Stimulated activated CD4-positive, alpha-beta T cell treated with anti-CD3 and anti-CD28 coated beads, Interleukin-2, amount 100 ng/mL, for 24 hours (primary cell): ENCODE measurements around the gene ARAP3.
"Not testable (repeated sequence)": the region's sequence is repeated elsewhere in the genome, so short reads cannot be mapped to it uniquely, and the experiment has no call there.

Experiments
- DNase-seq, 2 donors: peaks; one replicate each; pipeline ENCODE4 v3.0.0-alpha.2; 2020

The ARAP3 gene

GRCh38 chr5:141637767-141638419 lies 44.1 kb downstream of the ARAP3 start:
- peak; percentile 63 to 64 for DNase-seq

DNA sequence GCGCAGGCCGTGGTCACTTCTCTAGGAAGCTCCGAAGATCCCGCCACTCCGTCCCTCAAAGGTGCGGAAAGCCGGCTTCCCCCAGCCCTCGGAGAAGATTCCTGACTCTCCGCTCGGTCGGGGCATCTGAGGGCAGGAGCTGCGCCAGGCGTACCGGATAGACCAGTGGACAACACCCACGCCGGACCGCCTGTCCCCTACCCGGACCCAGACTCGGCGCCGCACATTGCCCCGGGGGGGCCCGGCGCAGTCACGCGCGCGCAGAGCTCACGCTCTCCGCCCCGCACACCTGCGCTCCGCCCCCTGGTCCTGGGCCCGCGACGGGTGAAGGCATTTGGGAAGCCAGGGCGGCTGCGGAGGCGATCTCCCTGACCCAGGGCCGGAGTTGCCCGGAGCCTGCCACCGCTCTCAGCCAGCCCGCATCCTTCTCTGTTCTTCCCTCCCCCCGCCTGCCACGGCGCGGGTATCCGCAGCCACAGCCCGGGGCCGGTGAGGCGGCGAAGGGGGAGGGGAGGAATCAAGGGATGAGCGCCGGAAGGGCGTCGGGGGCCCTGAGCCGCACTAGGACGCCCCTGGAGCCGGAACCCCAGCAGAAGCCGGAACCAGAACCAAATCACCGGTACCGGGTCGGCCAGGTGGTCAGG lies 44.8 kb downstream of the ARAP3 start:
- peak; percentile 67 for DNase-seq

GRCh38 chr5:141636413-141637122 lies 45.5 kb downstream of the ARAP3 start, which contains the start of the genes HDAC3 and RELL2:
HDAC3 (minus strand) TSS chr5:141636849; CDS start chr5:141636790, 59 bp downstream.
RELL2 (plus strand) TSS chr5:141636997; CDS start chr5:141638226, 1,229 bp downstream.
- DNase-seq = peak; percentile 96 to 97

DNA sequence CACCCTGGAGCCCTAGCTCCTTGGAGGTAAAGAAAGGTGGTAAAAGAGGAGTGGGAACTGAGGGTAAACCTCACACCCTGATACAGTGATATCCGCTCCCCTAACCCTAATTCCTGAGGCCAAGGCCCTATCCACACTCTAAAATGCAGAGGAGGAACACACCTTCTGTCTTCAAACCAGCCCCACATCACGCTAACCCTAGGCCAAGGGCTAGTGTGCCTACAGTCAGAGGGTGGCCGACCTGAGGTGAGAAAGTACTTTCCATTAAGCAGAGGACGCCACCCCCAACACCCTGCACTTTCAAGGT lies 46.0 kb downstream of the ARAP3 start:
- no peak for DNase-seq

GRCh38 chr5:141635646-141636045 lies 46.4 kb downstream of the ARAP3 start:
- DNase-seq = no peak

DNA sequence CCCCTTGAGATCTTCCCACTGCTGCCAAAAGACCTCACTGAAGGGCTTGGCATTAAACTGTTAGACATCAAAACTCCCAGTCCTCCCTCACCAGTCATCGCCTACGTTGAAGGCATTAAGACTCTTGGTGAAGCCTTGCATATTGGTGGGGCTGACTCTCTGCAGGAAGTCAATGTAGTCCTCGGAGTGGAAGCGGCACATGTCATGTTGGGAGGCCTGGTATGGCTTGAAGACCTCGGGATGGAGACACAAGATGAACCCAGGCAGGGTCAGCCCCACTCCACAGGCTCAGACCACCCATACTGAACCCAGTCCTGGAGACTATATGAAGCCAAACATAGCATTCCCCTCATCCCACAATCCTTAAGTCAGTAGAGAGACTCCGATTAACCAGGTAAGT lies 47.3 kb downstream of the ARAP3 start:
- no peak for DNase-seq

GRCh38 chr5:141633871-141634561 lies 48.0 kb downstream of the ARAP3 start:
- DNase-seq = no peak

- DNase-seq = no peak
Observed at GRCh38 chr5:141632650-141633049, 49.4 kb downstream of the ARAP3 start.

GRCh38 chr5:141630570-141631140 lies 51.4 kb downstream of the ARAP3 start:
- DNase-seq = no peak

DNA sequence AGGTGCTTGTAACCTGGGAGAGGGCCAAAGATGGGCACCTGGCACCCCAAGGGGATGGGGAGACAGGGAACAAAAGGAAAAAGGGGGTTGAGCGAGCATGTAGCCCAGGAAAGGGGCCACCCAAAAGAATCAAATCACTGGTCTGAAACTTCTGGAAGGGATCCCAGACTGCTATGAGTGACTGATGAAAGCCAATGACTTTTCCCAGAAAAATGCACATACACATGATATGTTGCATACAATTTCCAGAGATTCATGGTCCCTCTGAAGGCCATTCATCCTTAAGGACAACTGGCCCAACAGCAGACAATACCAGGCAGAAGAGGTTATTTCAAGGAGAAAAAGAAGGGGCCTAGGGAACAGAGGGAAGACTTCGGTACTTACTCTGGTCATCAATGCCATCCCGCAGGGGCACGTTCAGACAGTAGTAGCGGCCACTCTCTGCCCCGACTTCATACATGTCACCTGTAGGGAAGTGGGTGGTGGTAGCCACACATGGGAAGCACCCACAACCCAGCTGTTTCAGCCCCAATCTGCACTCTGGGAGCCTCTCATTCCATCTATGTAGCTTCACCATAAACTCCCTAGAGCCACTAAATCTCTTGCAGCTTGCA lies 53.7 kb downstream of the ARAP3 start:
- no peak for DNase-seq

- no peak for DNase-seq
Observed at GRCh38 chr5:141623611-141624010, 58.4 kb downstream of the ARAP3 start.

GRCh38 chr5:141623186-141623585 lies 58.8 kb downstream of the ARAP3 start:
- DNase-seq = no peak

DNA sequence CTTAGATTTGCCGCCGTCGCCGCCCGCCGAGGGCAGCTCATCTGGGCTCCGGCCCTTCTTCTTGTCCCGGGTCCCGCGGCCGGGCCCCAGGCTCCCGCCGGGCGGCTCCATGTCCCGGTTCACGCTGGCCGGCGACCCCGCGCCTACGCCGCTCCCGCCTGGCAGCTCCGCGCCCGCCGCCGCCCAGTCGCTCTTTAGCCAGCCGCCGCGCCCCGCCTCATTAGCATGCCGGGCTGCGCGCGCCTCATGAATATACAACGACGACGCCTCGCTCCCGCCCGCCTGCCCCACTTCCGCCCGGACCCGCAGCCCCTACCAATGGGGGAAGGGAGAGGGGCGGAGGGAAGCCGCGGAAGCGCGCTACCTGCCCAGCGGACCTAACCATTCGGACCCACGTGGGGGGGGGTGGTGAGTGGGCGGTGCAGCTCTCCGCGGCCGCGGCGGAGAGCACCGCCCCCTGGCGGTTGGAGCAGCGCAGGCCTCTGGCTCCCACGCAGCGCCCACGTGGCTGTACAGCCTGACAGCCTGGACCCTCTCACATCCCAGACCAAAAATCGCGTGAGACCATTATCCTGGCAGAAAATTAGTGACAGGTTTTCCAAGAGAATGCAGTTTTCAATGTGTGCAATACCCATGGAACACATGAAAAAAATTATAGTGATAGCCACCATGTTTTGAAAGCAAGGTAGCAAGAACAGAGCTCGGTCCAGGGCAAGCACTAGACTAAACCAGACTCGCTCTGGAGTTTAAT lies 63.1 kb downstream of the ARAP3 start, which contains the start of gene DIAPH1:
Gene DIAPH1 (minus strand): TSS at position 197 of the 751 bp plus-strand sequence. CDS start 86 bp downstream, at position 111.
- DNase-seq = peak; percentile 99 to 100

GRCh38 chr5:141618030-141618803 lies 63.8 kb downstream of the ARAP3 start:
- DNase-seq = peak; percentile 70 to 71

DNA sequence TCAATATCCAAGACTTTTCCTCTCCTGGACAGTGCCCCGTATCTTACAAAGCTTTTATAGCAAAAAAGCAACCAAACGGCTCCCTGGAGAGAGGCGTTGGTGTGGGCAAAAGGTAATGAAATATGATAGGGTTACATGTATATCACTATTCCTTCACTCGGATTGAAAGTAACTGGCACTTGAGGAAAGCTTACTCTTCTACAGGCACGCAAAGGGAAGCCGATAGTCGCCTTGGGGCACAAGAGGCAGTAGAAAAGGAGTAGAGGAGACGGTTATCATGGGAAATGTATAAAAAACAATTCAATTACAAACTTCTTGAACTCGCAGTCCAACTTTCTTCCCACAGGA lies 64.4 kb downstream of the ARAP3 start:
- DNase-seq = no peak

DNA sequence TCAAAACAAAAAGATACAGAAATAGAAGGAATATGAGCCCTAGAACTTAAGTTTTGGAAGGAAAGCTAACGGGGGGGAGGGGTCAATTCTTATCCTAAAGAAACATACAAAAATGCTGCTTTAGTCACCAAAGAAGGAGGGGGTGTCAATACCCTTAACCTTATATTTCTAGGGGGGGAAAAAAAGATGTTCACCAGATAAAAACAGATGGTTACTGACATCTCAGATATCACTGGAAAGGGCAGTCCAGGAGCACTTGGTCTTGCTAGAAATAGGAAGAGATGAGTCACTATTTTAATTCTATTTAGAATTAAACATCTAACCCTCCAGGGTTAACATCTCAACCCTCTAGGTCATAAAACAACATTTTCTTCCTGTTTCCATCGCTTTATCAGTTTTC lies 64.9 kb downstream of the ARAP3 start:
- no peak for DNase-seq

DNA sequence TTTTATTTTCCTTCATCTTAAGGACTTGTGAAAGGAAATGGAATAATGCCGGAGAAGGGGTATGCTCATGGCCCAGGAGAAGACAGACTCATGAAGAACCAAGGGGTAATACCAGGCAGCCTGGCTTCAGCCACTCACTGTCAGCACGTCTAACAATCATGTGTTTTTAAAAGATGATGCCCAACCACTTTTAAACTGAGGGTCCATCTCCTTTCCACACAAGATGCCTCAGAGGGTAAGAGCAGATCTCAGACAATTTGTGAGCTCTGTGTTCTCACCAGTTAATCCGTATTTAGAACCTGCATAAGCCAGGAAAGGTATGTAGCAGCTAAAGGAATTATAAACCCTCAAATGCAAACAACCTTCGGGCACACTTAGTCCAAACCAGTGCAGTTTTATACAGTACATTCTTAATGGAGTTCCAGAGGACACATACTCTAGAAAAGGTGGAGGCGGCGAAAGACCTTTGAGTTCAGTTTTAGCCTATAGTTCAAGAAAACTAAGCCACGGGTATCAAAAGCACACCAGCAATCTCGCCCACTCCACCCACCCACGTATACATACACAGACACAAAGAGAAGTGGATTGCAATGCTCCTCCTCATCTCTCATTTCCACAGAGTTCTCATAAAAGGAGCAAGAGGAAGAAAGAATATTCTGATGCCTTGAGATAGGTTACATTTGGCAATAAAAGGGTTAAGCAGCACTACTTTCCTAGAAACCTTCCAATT lies 65.9 kb downstream of the ARAP3 start:
- DNase-seq = no peak

GRCh38 chr5:141613344-141613743 lies 68.7 kb downstream of the ARAP3 start:
- DNase-seq = no peak

DNA sequence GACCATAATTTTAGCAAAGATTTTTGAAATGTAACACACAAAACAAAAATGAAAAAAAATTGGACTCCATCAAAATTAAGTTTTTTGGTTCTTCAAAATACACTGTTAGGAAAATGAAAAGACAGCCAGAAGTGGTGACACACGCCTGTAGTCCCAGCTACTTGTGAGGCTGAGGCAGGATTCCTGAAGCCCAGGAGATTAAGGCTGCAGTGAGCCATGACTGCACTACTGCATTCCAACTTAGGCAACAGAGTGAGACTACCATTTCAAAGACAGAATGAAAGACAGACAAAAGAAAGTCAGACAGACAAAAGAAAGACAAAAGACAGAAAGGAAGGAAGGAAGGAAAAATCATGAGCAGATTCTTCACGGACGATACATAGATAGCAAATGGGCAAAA lies 70.7 kb downstream of the ARAP3 start:
- no peak for DNase-seq

DNA sequence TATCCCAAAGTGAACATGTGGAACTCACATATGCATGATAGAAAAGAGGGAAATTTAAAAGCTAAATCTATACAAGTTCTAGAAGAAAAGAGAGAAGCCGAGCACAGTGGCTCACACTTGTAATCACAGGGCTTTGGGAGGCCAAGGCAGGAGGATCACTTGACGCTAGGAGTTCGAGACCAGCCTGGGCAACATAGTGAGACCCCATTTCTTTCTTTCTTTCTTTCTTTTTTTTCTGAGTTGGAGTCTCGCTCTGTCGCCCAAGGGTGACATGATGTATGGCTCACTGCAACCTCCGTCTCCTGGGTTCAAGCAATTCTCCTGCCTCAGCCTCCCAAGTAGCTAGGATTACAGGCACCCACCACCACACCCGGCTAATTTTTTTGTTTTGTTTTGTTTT lies 72.1 kb downstream of the ARAP3 start:
- DNase-seq = not testable (repeated sequence)
